Sigmoid colon (tissue), 7 donors: ENCODE results near the gene PLEKHA6. TPM values are rescaled to one million over a fixed set of nuclear protein-coding genes. Genes with fewer than 3 reads are reported as not detected.

Experiments
- DNase-seq: peaks from one replicate; pipeline ENCODE4 v3.0.0-alpha.2; 2019
- H3K27ac ChIP-seq, 4 donors: fragments of 200-600 bp; sonication (generic); one replicate each; pipeline ENCODE4 v1.5.1; 2016 to 2019; ENCODE audit warnings: mild to moderate bottlenecking in 1 of 4
- H3K27me3 ChIP-seq, 3 donors: fragments of 200-600 bp; sonication (generic); one replicate each; pipeline ENCODE4 v1.5.1; 2019; ENCODE audit warnings: mild to moderate bottlenecking in 1 of 3
- H3K36me3 ChIP-seq, 4 donors: fragments of 200-600 bp; sonication (generic); one replicate each; pipeline ENCODE4 v1.5.1; 2016 to 2019
- H3K4me1 ChIP-seq, 4 donors: fragments of 200-600 bp; sonication (generic); one replicate each; pipeline ENCODE4 v1.5.1; 2017 to 2019
- H3K4me3 ChIP-seq, 4 donors: fragments of 200-600 bp; sonication (generic); one replicate each; pipeline ENCODE4 v1.5.1; 2017 to 2019; ENCODE audit warnings: mild to moderate bottlenecking in 2 of 4, moderate library complexity in 1 of 4
- H3K9me3 ChIP-seq, 4 donors: fragments of 200-600 bp in 3 of 4; sonication (generic) in 3 of 4; one replicate each; pipeline versions ENCODE4 v1.5.1 to v1.6.1; 2013 to 2019
- EP300 ChIP-seq, 4 donors: sonication (generic); formaldehyde crosslinking; IDR thresholded peaks; one replicate each; pipeline ENCODE4 v1.6.1; 2017; ENCODE audit warnings: antibody characterized with exemption in 4 of 4
- POLR2A ChIP-seq, 2 donors: fragments of 450-650 bp; IDR thresholded peaks; one replicate each; pipeline ENCODE4 v1.6.1; 2016; ENCODE audit warnings: antibody characterized with exemption in 2 of 2, mild to moderate bottlenecking in 2 of 2, moderate library complexity in 2 of 2
- POLR2AphosphoS5 ChIP-seq, 4 donors: sonication (generic); formaldehyde crosslinking; IDR thresholded peaks; one replicate each; pipeline ENCODE4 v1.6.1; 2017; ENCODE audit warnings: antibody characterized with exemption in 4 of 4
- WGBS, 2 donors: extraction: QIAGEN DNeasy Blood & Tissue Kit; methylation state at CpG; one replicate each; pipeline ENCODE4 v1.1.7; 2013; 5-methylcytosine and 5-hydroxymethylcytosine counted together
- intact Hi-C: fragments of 100-400 bp; cut with DNase I; formaldehyde crosslinking; loops from one replicate; pipeline ENCODE4 v1.15.1; 2023
- polyA plus RNA-seq, 3 donors: library from polyadenylated mRNA; stranded (reverse); fragments of 200-250 nt; gene quantifications; one replicate each; pipeline ENCODE4 v1.2.3, GENCODE V29; 2013
- total RNA-seq, 4 donors: library from RNA; depleted of rRNA; stranded (reverse); fragments of >200 nt; gene quantifications; one replicate each; pipeline ENCODE4 v1.1.0, GENCODE V29; 2016
- TF ChIP-seq, protein P1 (sequence below), 4 experiments: fragments of 450-650 bp in 3 of 4; fragments of 200-600 bp in 1 of 4; IDR thresholded peaks; one replicate each; pipeline ENCODE4 v1.5.1; 2016 to 2019; ENCODE audit warnings: antibody characterized with exemption in 4 of 4, mild to moderate bottlenecking in 3 of 4, moderate library complexity in 2 of 4
- donor health status: healthy with polysubstance abuse.
- donor health status: Bipolar disorder and iron deficiency.
- donor health status: healthy.

PLEKHA6 gene
- total and polyA plus RNA-seq, 7 donors = 5.6 to 58.7 (median 15.0) TPM

GRCh38 chr1:204266504-204267034, 93.2 kb downstream of the PLEKHA6 start:
- Histone ChIP-seq H3K27me3 (no peaks in the 10 kb centered on the region), H3K36me3 (no peaks in the 10 kb centered on the region), H3K4me1 (peaks cover 0 to 17% (median 11%) of the 10 kb centered on the region in 4 donors), H3K9me3 (no peaks in the 10 kb centered on the region), H3K4me3 (no peak overlapping the region), H3K27ac (no peak overlapping the region)
- no peak for DNase-seq
- 16 to 71% methylated on average over 5 of the region's 5 CpGs for WGBS, 2 donors
- intact Hi-C loops = no loop called here
- TF ChIP-seq EP300 (IDR thresholded peaks at IDR 0.05) (no peak), POLR2A (IDR thresholded peaks at IDR 0.05) (no peak), POLR2AphosphoS5 (IDR thresholded peaks at IDR 0.05) (no peak)
- TF ChIP-seq, protein P1, sequence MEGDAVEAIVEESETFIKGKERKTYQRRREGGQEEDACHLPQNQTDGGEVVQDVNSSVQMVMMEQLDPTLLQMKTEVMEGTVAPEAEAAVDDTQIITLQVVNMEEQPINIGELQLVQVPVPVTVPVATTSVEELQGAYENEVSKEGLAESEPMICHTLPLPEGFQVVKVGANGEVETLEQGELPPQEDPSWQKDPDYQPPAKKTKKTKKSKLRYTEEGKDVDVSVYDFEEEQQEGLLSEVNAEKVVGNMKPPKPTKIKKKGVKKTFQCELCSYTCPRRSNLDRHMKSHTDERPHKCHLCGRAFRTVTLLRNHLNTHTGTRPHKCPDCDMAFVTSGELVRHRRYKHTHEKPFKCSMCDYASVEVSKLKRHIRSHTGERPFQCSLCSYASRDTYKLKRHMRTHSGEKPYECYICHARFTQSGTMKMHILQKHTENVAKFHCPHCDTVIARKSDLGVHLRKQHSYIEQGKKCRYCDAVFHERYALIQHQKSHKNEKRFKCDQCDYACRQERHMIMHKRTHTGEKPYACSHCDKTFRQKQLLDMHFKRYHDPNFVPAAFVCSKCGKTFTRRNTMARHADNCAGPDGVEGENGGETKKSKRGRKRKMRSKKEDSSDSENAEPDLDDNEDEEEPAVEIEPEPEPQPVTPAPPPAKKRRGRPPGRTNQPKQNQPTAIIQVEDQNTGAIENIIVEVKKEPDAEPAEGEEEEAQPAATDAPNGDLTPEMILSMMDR (IDR thresholded peaks at IDR 0.05) = no peak

GRCh38 chr1:204265665-204266064, 94.1 kb downstream of the PLEKHA6 start:
- H3K4me3 ChIP-seq = no peak overlapping the region
- intact Hi-C loops = no loop called here
- WGBS, 2 donors = 12 to 51% methylated on average over 2 of the region's 2 CpGs
- H3K27me3 ChIP-seq = no peaks in the 10 kb centered on the region
- no peak for DNase-seq
- no peak overlapping the region for H3K27ac ChIP-seq
- H3K9me3 ChIP-seq = no peaks in the 10 kb centered on the region
- no peaks in the 10 kb centered on the region for H3K36me3 ChIP-seq
- TF ChIP-seq POLR2AphosphoS5 (IDR thresholded peaks at IDR 0.05) (no peak), POLR2A (IDR thresholded peaks at IDR 0.05) (no peak), EP300 (IDR thresholded peaks at IDR 0.05) (no peak)
- TF ChIP-seq, protein P1 (IDR thresholded peaks at IDR 0.05) = no peak
- H3K4me1 ChIP-seq = peaks cover 0 to 17% (median 11%) of the 10 kb centered on the region in 4 donors

DNA sequence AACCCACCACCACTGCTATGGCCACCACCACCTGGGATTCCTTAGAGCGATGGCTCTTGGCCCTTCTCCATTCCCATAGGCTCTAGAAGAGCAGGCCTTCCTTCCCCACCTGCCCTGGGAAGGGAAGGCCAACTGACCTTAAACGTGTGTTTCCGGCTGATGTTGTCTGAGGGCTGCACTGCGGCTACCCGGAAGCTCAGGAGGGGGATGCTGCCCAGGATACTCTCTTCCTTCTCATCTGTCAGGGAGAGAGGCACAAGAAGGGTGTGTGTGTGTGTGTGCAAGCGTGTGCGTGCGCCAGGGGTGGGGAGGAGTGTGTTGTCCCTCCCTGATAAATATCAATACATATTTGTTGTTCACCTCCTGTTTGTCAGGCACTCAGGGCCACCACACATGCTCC, 94.9 kb downstream of the PLEKHA6 start:
- WGBS, 2 donors = 78 to 91% methylated on average over 8 of the region's 8 CpGs
- H3K27ac ChIP-seq = no peak overlapping the region

GRCh38 chr1:204263254-204263910, 96.3 kb downstream of the PLEKHA6 start:
- Histone ChIP-seq H3K27me3 (no peaks in the 10 kb centered on the region), H3K36me3 (no peaks in the 10 kb centered on the region), H3K4me1 (peaks cover 0 to 17% (median 11%) of the 10 kb centered on the region in 4 donors), H3K9me3 (no peaks in the 10 kb centered on the region), H3K27ac (no peak overlapping the region), H3K4me3 (no peak overlapping the region)
- TF ChIP-seq, protein P1 (IDR thresholded peaks at IDR 0.05) = no peak
- TF ChIP-seq EP300 (IDR thresholded peaks at IDR 0.05) = no peak
- TF ChIP-seq POLR2A (IDR thresholded peaks at IDR 0.05) = no peak
- TF ChIP-seq POLR2AphosphoS5 (IDR thresholded peaks at IDR 0.05) = no peak
- peak; percentile 78 for DNase-seq
- intact Hi-C loops = no loop called here
- WGBS, 2 donors = 73 to 74% methylated on average over 13 of the region's 13 CpGs

More for the DNA sequence above, 94.9 kb downstream of the PLEKHA6 start:
- H3K4me3 ChIP-seq = no peak overlapping the region
- no peaks in the 10 kb centered on the region for H3K9me3 ChIP-seq
- TF ChIP-seq EP300 (IDR thresholded peaks at IDR 0.05) (no peak), POLR2AphosphoS5 (IDR thresholded peaks at IDR 0.05) (no peak), POLR2A (IDR thresholded peaks at IDR 0.05) (no peak)
- TF ChIP-seq, protein P1 (IDR thresholded peaks at IDR 0.05) = no peak
- no peaks in the 10 kb centered on the region for H3K36me3 ChIP-seq
- DNase-seq = no peak
- H3K27me3 ChIP-seq = no peaks in the 10 kb centered on the region
- intact Hi-C loops = no loop called here
- peaks cover 0 to 17% (median 11%) of the 10 kb centered on the region in 4 donors for H3K4me1 ChIP-seq
